ENCODE measurements around the gene ZNF81. TPM values are rescaled to one million over a fixed set of nuclear protein-coding genes. Genes with fewer than 3 reads are reported as not detected.

The ZNF81 gene
- total RNA-seq, 1 experiment from 2014 or later = 4.8 TPM

DNA sequence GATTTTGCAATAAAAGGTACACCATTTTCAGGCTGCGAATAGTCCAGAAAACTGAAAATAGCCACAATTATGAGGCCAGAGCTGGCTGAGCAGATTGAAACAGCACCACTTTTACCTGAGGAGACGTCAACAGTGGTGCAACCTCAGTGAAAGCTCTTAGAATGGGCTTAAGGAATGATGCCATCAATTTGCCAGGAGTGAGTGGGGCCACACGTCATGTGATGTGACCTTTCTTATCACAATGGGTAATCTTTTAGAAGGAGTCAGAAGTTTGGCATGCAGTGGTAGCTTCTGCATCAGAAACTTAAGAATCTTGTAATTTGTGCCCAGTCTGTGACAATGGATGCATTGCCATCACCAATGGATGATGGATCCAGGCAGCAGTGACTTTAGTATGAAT, 27.6 kb downstream of the ZNF81 start:
- no peaks in the 10 kb centered on the region for H4K20me1 ChIP-seq (ENCODE audit: insufficient read depth)
- no peak overlapping the region for H3K4me3 ChIP-seq (replicated peaks in 1 of 2; ENCODE audit: low read depth in 1 of 2, low read length in 2 of 2)
- no peak overlapping the region for H3K4me2 ChIP-seq (ENCODE audit: low read length)
- POLR2A ChIA-PET = no interaction called here
- CTCF ChIA-PET = no interaction called here
- RAD21 ChIA-PET (ENCODE audit: low non-redundant PET in 1 of 2, low total read pairs in 2 of 2, uncharacterized antibody in 2 of 2, unreplicated experiment in 2 of 2) = no interaction called here
- TF ChIP-seq CBX3 (IDR thresholded peaks at IDR 0.05; ENCODE audit: low read depth) (no peak), SRF (IDR thresholded peaks at IDR 0.05; ENCODE audit: low read depth) (no peak), EZH2 (IDR thresholded peaks at IDR 0.05) (no peak), SP1 (IDR thresholded peaks at IDR 0.05; ENCODE audit: low read depth) (no peak), REST (IDR thresholded peaks at IDR 0.05; ENCODE audit: low read depth) (no peak), RAD21 (IDR thresholded peaks at IDR 0.05; ENCODE audit: low read depth) (no peak), POLR2A (IDR thresholded peaks at IDR 0.05; ENCODE audit: borderline replicate concordance, extremely low read depth, insufficient read depth, insufficient read length) (no peak), FOSL1 (IDR thresholded peaks at IDR 0.05; ENCODE audit: low read depth) (no peak), CEBPB (IDR thresholded peaks at IDR 0.05; ENCODE audit: low read depth) (no peak), ZFX (IDR thresholded peaks at IDR 0.05) (no peak), ZNF274 (IDR thresholded peaks at IDR 0.05; ENCODE audit: low read depth, low read length) (no peak), EGR1 (IDR thresholded peaks at IDR 0.05; ENCODE audit: low read depth) (no peak), ELF1 (IDR thresholded peaks at IDR 0.05; ENCODE audit: borderline replicate concordance, low read depth) (no peak)
- TF ChIP-seq, protein P1, sequence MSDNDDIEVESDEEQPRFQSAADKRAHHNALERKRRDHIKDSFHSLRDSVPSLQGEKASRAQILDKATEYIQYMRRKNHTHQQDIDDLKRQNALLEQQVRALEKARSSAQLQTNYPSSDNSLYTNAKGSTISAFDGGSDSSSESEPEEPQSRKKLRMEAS (IDR thresholded peaks at IDR 0.05) = no peak
- TF ChIP-seq, protein P2, sequence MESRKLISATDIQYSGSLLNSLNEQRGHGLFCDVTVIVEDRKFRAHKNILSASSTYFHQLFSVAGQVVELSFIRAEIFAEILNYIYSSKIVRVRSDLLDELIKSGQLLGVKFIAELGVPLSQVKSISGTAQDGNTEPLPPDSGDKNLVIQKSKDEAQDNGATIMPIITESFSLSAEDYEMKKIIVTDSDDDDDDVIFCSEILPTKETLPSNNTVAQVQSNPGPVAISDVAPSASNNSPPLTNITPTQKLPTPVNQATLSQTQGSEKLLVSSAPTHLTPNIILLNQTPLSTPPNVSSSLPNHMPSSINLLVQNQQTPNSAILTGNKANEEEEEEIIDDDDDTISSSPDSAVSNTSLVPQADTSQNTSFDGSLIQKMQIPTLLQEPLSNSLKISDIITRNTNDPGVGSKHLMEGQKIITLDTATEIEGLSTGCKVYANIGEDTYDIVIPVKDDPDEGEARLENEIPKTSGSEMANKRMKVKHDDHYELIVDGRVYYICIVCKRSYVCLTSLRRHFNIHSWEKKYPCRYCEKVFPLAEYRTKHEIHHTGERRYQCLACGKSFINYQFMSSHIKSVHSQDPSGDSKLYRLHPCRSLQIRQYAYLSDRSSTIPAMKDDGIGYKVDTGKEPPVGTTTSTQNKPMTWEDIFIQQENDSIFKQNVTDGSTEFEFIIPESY (IDR thresholded peaks at IDR 0.05; ENCODE audit: extremely low read depth, insufficient replicate concordance, low read length) = no peak
- DNase-seq (ENCODE audit: low read depth, low spot score) (no peak), ATAC-seq (no peak)
- no peaks in the 10 kb centered on the region for H3K36me3 ChIP-seq (ENCODE audit: control insufficient read depth in 1 of 2, insufficient read depth in 2 of 2, low read length in 2 of 2)
- peaks cover 0 to 7% of the 10 kb centered on the region in 2 experiments; a peak in 1 of 4 replicates for H3K4me1 ChIP-seq (ENCODE audit: control insufficient read depth in 1 of 2, insufficient read depth in 2 of 2, low read length in 2 of 2)
- no peak overlapping the region for H2AFZ ChIP-seq (ENCODE audit: low read depth, low read length, poor library complexity, severe bottlenecking)
- H3K27me3 ChIP-seq (ENCODE audit: insufficient read depth, low read length) = no peaks in the 10 kb centered on the region
- no TSS peak for BruUV-seq (replicated peaks)
- no peaks in the 10 kb centered on the region for H3K9me2 ChIP-seq (ENCODE audit: insufficient read depth)
- H3K27ac ChIP-seq (ENCODE audit: low read depth, low read length) = no peak overlapping the region
- H3K9ac ChIP-seq (ENCODE audit: low read length) = no peak overlapping the region
- no peaks in the 10 kb centered on the region for H3K9me3 ChIP-seq (ENCODE audit: control insufficient read depth in 1 of 2, insufficient read depth in 1 of 2, low read depth in 1 of 2, low read length in 2 of 2)
- intact Hi-C loops (cut with micrococcal nuclease) = no loop called here
- no peaks in the 10 kb centered on the region for H3K79me2 ChIP-seq (ENCODE audit: insufficient read depth, low read length)

Measured in HCT116 (cell line).